Stimulated activated CD4-positive, alpha-beta T cell treated with anti-CD3 and anti-CD28 coated beads, Interleukin-4, amount 100 ng/mL, for 24 hours (primary cell): Measurements from ENCODE around the gene NLRC5.
"Not testable (repeated sequence)": the region's sequence is repeated elsewhere in the genome, so short reads cannot be mapped to it uniquely, and the experiment has no call there.

Experiments used
- DNase-seq: peaks from one replicate; pipeline ENCODE4 v3.0.0-alpha.2; 2020

The NLRC5 gene

DNA sequence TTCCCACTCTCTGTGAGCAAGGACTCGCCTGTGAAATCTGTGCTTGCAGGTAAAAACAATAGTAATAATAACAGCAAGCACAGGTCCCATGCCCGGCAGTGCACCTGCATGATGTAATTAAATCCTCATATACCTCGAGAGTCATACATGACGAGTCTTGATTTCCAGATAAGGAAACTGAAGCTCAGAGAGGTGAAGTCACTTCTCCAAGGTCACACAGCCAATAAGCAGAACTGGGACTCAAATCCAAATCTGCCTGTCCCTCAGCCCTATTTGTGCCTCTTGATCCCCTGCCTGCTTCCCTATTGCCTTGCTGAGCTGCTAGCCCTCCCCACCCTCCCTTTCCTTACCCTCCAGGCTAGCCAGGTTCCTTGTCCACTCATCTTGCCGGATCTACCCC is 65.0 kb downstream of the NLRC5 start:
- no peak for DNase-seq

DNA sequence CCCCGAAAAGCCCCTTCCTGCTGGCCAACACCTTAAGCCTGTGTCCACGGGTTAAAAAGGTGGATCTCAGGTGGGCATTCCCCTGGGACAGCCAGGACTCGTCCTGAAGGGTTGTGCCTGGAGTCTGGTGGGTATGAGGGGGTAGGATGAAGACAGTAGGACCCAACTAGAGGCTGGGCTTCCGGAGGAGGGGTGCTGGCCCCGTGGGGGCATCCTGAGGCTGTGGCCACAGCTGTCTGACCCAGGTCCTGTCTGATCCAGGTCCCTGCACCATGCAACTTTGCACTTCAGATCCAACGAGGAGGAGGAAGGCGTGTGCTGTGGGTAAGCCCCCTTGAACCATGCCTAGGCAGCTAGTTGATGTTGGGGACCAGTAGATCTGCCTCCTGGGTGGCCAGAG is 65.4 kb downstream of the NLRC5 start:
- DNase-seq, result no peak

DNA sequence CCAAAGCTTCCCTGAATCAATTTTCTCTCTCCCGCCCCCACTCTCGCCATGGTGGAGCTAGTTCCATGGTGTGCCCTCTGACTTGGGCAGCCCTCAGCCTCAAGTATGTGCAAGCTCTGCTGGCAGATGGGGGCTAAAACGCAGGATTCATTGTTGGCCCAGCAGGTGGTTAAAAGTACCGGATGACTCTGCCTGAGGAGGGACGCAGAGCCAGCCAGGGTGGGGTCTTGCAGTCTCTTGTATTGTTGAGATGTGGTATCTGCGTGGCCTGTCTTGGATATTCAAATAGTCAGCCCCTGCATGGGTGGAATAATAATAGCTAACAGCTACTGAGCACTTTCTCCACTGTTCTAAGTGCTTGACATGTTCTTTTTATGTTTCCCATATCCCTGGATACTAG is 66.3 kb downstream of the NLRC5 start:
- no peak for DNase-seq

- no peak for DNase-seq
These were observed 69.0 kb downstream of the NLRC5 start for GRCh38 chr16:57058291-57058861.

DNA sequence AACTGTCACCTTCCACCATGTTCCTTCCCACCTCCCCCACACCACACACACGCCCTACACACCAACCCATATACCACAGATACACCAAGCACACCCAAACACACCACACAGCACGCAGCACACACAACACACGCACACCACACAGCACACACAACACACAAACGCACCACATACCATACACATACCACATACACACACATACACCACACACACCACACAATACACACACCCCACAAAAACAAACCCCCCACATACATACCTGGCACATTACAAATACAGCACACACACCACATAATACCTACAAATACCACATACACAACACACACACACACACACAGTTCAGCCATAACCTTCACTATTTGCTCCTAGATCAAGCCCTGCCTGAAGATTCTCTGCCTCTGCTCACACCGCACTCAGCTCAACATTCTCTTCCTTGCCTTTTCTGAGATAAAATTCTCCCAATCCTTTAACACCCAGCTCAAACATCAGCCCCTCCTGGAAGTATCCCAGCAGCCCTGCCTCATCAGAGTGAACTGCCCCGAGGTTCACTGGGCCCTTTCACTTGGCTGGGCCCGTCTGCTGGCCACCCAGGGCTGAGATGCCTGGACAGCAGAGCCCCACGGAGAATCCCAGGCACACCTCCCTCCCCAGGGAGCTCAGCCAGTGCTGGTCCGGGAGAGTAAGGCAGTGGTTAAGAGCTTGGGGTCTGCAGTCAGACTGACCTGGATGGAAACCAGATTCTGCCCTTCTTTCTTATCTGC is 71.1 kb downstream of the NLRC5 start:
- DNase-seq, result no peak

DNA sequence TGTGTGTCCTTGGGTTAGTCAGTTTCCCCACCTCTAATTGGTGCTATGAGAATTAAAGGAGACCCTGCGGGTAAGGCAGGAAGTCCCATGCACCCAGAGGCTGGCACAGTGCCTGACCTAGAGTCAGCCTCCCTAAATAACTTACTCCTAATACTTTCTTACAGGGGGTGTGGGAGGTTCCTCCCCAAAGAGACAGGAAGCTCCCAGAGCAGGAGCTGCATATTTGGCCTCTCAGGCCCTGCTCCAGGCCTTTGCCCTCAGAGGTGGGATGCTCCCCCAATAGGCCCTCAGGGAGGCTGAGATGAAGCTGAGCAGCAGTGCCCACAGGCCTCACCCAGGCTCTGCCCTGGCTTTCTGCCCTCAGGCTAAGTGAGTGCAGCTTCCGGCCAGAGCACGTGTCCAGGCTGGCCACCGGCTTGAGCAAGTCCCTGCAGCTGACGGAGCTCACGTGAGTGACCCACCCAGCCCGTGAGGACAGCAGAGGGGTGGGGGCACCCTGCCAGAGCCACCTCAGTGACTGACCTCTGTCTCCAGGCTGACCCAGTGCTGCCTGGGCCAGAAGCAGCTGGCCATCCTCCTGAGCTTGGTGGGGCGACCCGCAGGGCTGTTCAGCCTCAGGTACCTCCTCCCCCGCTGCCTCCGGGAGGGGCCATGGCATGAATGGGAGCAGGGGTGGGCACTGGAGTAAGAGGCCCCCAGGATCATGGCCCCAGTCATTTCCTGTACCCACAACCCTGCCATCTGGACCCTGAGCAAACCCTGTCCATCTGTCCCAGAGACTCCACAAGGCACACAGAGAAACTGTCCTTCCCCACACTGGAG is 71.9 kb downstream of the NLRC5 start:
- no peak for DNase-seq

DNA sequence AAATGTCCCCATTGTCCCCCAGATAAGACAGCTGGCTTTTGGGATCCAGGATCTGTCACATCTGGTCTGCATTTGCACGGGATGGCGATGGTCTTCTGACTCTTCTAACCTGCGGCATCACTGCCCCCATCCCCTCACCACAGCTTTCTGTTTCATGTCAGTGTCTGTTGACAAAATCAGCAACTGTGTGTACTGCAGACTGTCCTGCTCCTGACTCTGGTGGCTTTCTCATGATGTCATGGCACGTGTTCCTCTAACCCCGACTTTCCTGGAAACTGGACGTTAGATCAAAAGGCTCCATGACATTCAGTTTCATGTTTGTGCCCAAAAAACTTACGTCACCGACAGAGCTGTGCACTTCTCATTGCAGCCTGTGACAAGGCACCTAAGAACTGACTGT is 73.0 kb downstream of the NLRC5 start:
- no peak for DNase-seq

- DNase-seq, result not testable (repeated sequence)
These were observed 73.8 kb downstream of the NLRC5 start for GRCh38 chr16:57063189-57063588.

- no peak for DNase-seq
These were observed 75.6 kb downstream of the NLRC5 start for GRCh38 chr16:57064995-57065394.

GRCh38 chr16:57066625-57067024 is 77.3 kb downstream of the NLRC5 start:
- no peak for DNase-seq

DNA sequence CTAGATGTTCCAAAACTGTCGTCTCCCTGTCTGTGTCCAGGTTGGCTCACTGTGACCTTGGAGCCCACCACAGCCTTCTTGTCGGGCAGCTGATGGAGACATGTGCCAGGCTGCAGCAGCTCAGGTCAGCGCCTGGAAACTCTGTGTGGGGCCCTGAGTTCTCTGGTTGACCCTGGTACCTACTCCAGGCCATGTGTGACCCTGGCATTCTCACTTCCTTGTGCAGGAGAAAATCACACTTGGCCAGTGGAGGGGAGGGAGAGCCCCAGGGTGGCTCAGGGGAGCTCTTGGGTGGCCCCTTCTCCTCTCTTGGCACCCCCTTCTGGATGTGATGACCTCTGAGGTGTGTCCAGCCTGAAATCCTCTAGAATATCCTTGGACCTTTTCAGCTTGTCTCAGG is 78.0 kb downstream of the NLRC5 start:
- no peak for DNase-seq

- no peak for DNase-seq
These were observed 79.7 kb downstream of the NLRC5 start for GRCh38 chr16:57069053-57069452.

DNA sequence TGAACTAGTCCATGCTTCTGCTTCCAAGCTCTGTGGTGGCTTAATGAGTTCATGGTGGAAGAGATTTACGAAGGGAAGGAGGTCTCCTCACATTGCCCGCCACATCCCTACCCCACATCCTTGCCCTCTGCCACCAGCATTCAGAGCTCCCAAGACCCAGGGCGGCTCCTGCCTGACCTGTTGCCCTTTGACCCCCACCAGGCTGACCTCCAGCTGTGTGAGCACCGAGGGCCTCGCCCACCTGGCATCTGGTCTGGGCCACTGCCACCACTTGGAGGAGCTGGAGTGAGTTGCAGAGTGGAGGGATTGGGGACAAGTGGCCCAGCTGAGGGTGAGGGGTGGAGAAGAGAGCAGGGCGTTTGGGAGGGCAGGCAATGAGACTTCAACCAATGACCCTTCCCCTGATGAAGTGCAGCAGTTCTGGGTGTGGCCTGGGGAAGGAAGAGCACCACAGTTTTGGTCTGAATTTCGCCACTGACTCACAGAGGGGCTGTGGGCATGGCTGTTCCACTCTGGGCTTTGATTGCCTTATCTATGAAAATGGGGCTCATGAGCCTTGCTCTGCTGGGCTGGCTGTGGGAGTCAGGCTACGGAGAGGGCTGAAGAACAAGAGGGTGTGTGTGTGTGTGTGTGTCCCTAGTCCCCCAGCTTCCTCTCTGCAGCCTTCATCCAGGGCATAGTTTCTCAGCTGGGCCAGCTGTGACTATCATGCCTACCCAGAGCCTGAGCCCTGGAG is 80.4 kb downstream of the NLRC5 start:
- DNase-seq, result no peak

GRCh38 chr16:57070424-57070823 is 81.1 kb downstream of the NLRC5 start:
- DNase-seq, result no peak

- peak; percentile 9 for DNase-seq
These were observed 81.8 kb downstream of the NLRC5 start for GRCh38 chr16:57071081-57071732.

DNA sequence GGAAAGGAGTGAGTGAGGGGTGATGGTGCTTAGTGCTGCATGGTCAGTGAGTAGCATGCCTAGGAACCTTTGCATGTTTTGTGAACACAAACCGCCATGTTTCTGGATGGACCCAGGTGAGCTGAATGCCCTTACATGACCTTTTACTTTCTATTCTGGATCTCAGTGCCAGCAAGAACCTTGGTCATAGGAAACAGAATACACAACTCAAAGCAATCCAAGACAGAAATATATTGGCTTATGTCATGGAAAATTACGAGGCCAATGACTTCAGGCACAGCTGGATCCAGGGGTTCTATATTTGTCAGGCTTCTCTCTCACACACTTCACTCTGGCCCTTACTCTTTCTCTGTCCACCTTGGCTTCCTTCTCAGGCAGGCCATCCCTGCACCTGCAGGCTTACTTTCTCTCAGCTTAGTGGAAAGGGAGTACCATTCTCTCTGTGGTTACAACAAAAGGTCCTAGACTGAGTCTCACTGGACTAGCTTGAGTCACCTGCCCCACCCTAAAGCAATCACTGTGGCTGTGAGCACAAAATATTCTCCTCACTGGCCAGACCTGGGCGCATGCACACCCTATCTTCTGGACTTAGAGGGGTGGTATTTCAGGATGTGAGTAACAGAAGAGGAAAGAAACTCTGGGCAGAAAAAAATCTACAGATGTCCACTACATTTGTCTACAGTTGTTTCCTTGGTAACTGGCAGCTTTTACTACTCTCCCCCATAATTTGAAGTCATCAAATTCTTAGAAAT is 82.7 kb downstream of the NLRC5 start:
- no peak for DNase-seq

GRCh38 chr16:57072616-57073275 is 83.4 kb downstream of the NLRC5 start:
- no peak for DNase-seq

DNA sequence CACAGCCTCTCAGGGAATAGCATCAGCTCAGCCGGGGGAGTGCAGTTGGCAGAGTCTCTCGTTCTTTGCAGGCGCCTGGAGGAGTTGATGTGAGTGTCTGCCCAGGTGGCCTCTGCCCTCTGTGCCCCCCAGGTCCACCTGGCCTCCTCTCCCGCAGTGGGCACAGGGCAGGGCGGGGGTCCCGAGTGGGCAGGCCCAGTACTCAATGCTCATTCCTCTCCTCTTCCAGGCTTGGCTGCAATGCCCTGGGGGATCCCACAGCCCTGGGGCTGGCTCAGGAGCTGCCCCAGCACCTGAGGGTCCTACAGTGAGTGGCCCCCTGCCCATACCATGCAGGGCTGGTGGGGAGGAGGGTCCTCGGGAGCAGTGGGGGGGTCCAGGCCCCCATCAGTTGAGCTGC is 88.4 kb downstream of the NLRC5 start:
- no peak for DNase-seq

GRCh38 chr16:57081744-57082143 is 92.4 kb downstream of the NLRC5 start:
- DNase-seq, result no peak

- no peak for DNase-seq
These were observed 93.3 kb downstream of the NLRC5 start for GRCh38 chr16:57082664-57083063.

DNA sequence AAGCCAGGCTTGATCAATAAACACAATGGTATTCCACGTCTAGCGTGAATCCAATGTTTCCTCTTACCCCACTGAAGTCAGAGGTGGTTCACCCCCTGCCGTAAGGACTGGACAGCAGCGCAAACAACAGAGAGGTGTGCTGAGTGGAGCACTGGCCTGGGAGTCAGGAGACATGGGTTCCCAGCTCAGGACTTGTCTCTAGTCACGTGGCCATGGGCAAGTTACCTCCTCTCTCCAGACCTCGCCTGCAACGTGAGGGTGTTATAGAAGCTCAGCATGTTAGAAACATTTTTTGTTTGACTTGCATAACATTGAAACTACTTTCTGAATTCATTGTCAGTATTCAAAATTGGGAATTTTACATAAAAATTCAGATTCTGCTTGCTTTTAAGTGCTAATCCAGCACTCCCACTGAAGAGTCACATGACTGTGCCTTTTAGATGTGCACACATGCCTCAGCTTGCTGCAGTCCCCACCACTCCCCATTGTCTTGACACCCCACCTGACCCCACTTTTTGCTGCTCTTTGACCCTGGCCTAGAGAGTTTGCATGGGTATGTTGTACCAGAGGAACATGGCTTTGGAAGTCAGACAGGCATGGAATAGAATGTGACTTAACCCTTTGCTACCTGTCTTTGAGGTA is 94.2 kb downstream of the NLRC5 start:
- no peak for DNase-seq
